NK-92 treated with Interleukin-12 subunit alpha and Interleukin-12 subunit beta, amount 100 ng/mL, for 24 hours (cell line): ENCODE results near the gene USP24.
"Not testable (repeated sequence)": the region's sequence is repeated elsewhere in the genome, so short reads cannot be mapped to it uniquely, and the experiment has no call there.

Experiments used
- DNase-seq: peaks from one replicate; lab custom pipeline; 2025; lab: John Stamatoyannopoulos, UW

Gene USP24

GRCh38 chr1:55229726-55230125, 14.6 kb upstream of the USP24 start:
- DNase-seq = not testable (repeated sequence)

GRCh38 chr1:55225228-55225627, 10.1 kb upstream of the USP24 start:
- DNase-seq = no peak

- no peak for DNase-seq
Observed at GRCh38 chr1:55224729-55225128, 9.6 kb upstream of the USP24 start.

- DNase-seq = no peak
Observed at GRCh38 chr1:55222152-55222551, 7.0 kb upstream of the USP24 start.

GRCh38 chr1:55217226-55217986, 2.2 kb upstream of the USP24 start:
- no peak for DNase-seq

GRCh38 chr1:55216096-55216495, 932 bp upstream of the USP24 start:
- DNase-seq = no peak

GRCh38 chr1:55214934-55215193, 300 bp downstream of the USP24 start:
- DNase-seq = no peak

GRCh38 chr1:55214212-55214933, 791 bp downstream of the USP24 start:
- DNase-seq = peak; percentile 15

- DNase-seq = no peak
Observed at GRCh38 chr1:55213885-55214211, 1.3 kb downstream of the USP24 start.

GRCh38 chr1:55213151-55213884, 1.8 kb downstream of the USP24 start:
- DNase-seq = no peak

- DNase-seq = no peak
Observed at GRCh38 chr1:55212349-55213150, 2.6 kb downstream of the USP24 start.

- DNase-seq = no peak
Observed at GRCh38 chr1:55211863-55212262, 3.3 kb downstream of the USP24 start.

GRCh38 chr1:55210990-55211801, 4.0 kb downstream of the USP24 start:
- DNase-seq = no peak

- no peak for DNase-seq
Observed at GRCh38 chr1:55209247-55209646, 5.9 kb downstream of the USP24 start.

GRCh38 chr1:55206210-55206609, 9.0 kb downstream of the USP24 start:
- no peak for DNase-seq

- no peak for DNase-seq
Observed at GRCh38 chr1:55204997-55205396, 10.2 kb downstream of the USP24 start.

- DNase-seq = no peak
Observed at GRCh38 chr1:55203064-55203463, 12.1 kb downstream of the USP24 start.

GRCh38 chr1:55200667-55201066, 14.5 kb downstream of the USP24 start:
- no peak for DNase-seq

- DNase-seq = not testable (repeated sequence)
Observed at GRCh38 chr1:55199735-55200134, 15.4 kb downstream of the USP24 start.

GRCh38 chr1:55198044-55198443, 17.1 kb downstream of the USP24 start:
- DNase-seq = no peak

GRCh38 chr1:55197099-55197498, 18.1 kb downstream of the USP24 start:
- DNase-seq = no peak
